Stimulated activated naive CD8-positive, alpha-beta T cell treated with anti-CD3 and anti-CD28 coated beads, Interleukin-15, amount 100 ng/mL, for 72 hours (primary cell): ENCODE results near the gene NCF1.
A peak's percentile ranks its signal among the peaks of the same experiment; 100 is the strongest.
"Not testable (repeated sequence)": the region's sequence is repeated elsewhere in the genome, so short reads cannot be mapped to it uniquely, and the experiment has no call there.

Source experiments
- ATAC-seq: fragments of 150-1000 bp; cut with Tn5 transposase; 2 replicates; pipeline ENCODE4 v1.10.0; 2021; ENCODE audit warnings: mild to moderate bottlenecking, moderate library complexity
- DNase-seq, 2 donors: peaks; one replicate each; pipeline ENCODE4 v3.0.0; 2021 to 2022
- H3K27ac Mint-ChIP-seq, 2 donors: one replicate each; pipeline ENCODE4 v1.8.0; 2022; ENCODE audit warnings: mild to moderate bottlenecking in 2 of 2, mixed read lengths in 2 of 2, moderate library complexity in 2 of 2
- H3K27me3 Mint-ChIP-seq: one replicate; pipeline ENCODE4 v1.8.0; 2022; ENCODE audit warnings: mixed read lengths
- H3K4me1 Mint-ChIP-seq: one replicate; pipeline ENCODE4 v1.8.0; 2022; ENCODE audit warnings: mild to moderate bottlenecking, mixed read lengths
- H3K4me3 Mint-ChIP-seq, 2 donors: one replicate each; pipeline ENCODE4 v1.8.0; 2022; ENCODE audit warnings: mild to moderate bottlenecking in 2 of 2, mixed read lengths in 2 of 2, moderate library complexity in 1 of 2
- H3K9me3 Mint-ChIP-seq, 2 donors: one replicate each; pipeline ENCODE4 v1.8.0; 2022; ENCODE audit warnings: mixed read lengths in 2 of 2

The NCF1 gene

DNA sequence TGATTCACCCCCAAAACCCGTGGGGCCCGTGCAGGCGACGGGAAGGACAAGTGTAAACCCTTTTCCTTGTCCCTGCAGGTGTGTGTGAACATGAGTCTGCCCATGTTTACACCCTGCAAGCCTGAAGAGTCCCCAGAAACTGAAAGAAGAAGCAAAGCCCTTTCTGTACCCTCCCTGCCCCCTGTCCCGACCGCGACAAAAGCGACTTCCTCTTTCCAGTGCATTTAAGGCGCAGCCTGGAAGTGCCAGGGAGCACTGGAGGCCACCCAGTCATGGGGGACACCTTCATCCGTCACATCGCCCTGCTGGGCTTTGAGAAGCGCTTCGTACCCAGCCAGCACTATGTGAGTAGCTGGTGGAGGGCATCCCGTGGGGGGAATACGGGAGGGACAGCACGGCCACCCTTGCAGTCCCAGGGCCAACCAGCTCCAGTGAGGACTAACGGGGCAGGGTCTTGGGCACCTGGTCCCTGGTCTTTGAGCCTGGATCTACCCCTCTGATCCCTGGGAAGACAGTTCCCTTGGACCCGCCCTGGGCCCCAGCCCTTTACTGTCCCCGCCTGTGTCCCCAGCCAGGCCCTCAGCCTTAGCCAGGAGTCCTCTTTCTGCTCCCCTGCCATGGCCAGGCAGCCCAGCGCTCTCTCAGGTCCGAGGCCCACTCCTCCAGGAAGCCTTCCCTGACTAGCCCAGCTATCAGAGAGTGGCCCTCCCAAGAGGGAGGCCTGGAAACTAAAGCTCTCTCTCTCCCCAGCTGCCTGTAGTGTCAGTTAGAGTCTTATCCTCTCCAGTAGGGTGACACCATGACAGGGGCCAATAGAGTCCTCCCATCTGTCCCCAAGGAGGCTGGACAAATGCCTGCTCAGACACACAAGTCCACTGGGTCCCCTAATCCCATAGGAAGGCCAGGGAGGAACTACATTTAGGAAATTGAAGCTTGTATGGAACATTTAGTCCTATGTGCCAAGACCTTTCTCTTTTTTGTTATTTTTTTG lies at the start of gene NCF1:
Gene NCF1 (plus strand): TSS at position 252 of the 991 bp plus-strand sequence. CDS start 21 bp downstream, at position 273.
- not testable (repeated sequence) for H3K27me3 Mint-ChIP-seq, H3K4me1 Mint-ChIP-seq, H3K27ac Mint-ChIP-seq, H3K4me3 Mint-ChIP-seq, DNase-seq, H3K9me3 Mint-ChIP-seq
- ATAC-seq, result peak; percentile 28

- Mint-ChIP-seq H3K27ac (peak overlapping the region in 1 of 2 donors; percentile 33), H3K4me1 (no peaks in the 10 kb centered on the region), H3K9me3 (no peaks in the 10 kb centered on the region), H3K4me3 (no peak overlapping the region), H3K27me3 (no peaks in the 10 kb centered on the region)
- no peak for DNase-seq
- ATAC-seq, result no peak
Measured at GRCh38 chr7:74725840-74726239, 48.0 kb upstream of the NCF1 start.

GRCh38 chr7:74726309-74727101 lies 47.3 kb upstream of the NCF1 start:
- DNase-seq (no peak), ATAC-seq (no peak)
- Mint-ChIP-seq H3K9me3 (no peaks in the 10 kb centered on the region), H3K4me3 (no peak overlapping the region), H3K27me3 (no peaks in the 10 kb centered on the region), H3K27ac (peak overlapping the region in 1 of 2 donors; percentile 60), H3K4me1 (no peaks in the 10 kb centered on the region)

DNA sequence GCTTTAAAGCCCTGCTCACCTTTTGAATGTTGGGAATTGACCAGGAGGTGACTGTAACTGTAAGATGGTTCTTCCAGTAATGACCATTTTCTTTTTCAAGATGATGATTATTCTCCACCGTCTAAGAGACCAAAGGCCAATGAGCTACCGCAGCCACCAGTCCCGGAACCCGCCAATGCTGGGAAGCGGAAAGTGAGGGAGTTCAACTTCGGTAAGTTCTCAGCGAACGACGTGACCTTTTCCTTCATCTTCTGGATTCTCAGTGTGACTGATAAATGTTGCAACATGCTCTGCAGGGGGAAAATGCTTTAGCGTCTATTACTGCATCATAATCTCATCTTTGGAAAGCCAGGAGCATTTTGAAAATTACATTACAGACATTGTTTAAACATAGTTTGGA lies 45.1 kb upstream of the NCF1 start:
- H3K27me3 Mint-ChIP-seq, H3K4me3 Mint-ChIP-seq, H3K9me3 Mint-ChIP-seq, DNase-seq, H3K4me1 Mint-ChIP-seq, ATAC-seq, H3K27ac Mint-ChIP-seq: not testable (repeated sequence)

GRCh38 chr7:74730186-74730585 lies 43.6 kb upstream of the NCF1 start:
- not testable (repeated sequence) for H3K9me3 Mint-ChIP-seq, DNase-seq, ATAC-seq, H3K4me3 Mint-ChIP-seq, H3K27me3 Mint-ChIP-seq, H3K4me1 Mint-ChIP-seq, H3K27ac Mint-ChIP-seq

DNA sequence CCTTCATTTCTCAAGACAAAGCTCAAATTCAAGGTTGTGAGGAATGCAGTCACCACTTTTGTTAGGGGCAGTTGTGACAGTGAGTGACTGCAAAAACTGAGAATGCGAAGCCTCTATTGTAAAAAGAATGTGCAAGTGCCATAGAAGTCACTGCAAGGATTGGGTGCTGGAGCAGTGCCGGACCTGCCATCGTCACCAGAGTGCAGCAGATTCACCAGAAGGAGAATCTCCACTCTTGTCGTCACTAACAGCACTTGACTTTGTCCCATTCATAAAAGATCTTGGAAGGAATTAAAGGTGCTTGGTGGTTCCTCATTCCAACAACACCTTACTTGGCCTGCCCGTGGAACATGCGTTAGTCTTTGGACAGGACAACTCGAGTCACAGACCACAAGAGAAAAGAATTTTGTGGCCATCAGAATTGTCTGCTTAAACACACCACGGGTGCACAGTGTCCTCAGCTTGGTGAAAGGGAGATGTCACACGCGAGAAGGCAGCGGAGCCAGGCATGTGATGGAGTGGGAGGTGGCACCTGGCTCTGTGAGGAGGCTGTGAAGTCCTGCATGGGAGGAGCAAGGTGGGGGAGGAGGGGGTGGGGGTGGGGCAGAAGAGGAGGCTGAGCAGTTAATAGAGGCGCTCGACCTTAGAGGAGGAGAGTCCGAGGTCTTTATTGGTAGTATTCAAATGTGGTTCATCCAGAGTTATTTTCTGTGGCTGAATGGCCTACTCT lies 33.7 kb upstream of the NCF1 start:
- not testable (repeated sequence) for H3K27me3 Mint-ChIP-seq

DNA sequence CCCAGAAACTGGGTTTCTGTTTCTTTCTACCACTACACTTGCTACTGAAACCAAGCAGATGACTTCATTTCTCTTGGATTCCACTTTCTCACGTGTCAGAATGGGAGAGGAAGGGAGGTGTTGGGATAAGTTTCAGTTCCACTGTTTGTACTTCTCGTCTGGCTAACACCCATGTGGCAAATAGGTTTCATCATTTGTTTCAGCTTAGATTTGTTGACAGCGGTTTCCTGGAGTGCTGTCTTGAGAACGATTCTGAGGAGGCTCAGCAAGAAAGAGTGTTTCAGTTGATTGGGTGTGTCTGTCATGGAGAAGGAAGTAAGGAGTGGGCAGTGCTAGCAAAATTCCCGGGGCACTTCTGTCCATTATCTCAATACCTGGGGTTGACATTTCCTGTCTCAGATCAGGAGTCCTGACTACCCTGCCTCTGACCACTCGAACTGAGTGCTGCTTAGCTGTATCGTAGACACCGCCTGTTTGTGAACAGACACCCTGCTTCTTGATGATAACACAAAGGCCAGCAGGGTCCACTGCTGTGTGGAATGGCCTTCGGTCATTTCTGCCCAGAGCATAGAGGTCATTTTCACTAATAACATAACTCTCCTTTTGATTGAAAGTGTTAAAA lies 29.8 kb upstream of the NCF1 start:
- not testable (repeated sequence) for H3K27ac Mint-ChIP-seq, H3K9me3 Mint-ChIP-seq, H3K27me3 Mint-ChIP-seq, H3K4me1 Mint-ChIP-seq, ATAC-seq, DNase-seq, H3K4me3 Mint-ChIP-seq

More for the DNA sequence above, 33.7 kb upstream of the NCF1 start:
- H3K4me3 Mint-ChIP-seq, H3K9me3 Mint-ChIP-seq, H3K4me1 Mint-ChIP-seq, ATAC-seq, DNase-seq, H3K27ac Mint-ChIP-seq: not testable (repeated sequence)

GRCh38 chr7:74753921-74754482 lies 19.8 kb upstream of the NCF1 start:
- not testable (repeated sequence) for H3K9me3 Mint-ChIP-seq, ATAC-seq, H3K27ac Mint-ChIP-seq, H3K27me3 Mint-ChIP-seq, DNase-seq, H3K4me1 Mint-ChIP-seq, H3K4me3 Mint-ChIP-seq

- H3K4me3 Mint-ChIP-seq, ATAC-seq: not testable (repeated sequence)
Measured at GRCh38 chr7:74756673-74757072, 17.1 kb upstream of the NCF1 start.

DNA sequence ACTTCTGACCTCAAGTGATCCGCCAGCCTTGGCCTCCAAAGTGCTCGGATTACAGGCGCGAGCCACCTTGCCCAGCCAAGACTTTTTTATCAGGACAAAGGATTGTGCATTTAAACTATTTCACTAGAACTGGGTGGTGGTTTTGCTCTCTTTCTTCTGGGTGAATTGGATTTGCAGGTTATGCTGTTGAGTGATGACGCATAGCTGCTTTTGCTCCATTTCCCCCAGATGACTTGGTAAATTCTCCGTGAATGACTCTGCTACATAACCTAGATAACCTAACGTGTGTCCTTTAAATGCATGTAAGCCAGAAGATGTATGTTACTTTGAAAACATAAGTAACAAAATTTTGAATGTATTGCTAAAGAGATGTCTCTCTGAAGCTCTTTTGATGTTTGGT lies 15.5 kb upstream of the NCF1 start:
- not testable (repeated sequence) for H3K27me3 Mint-ChIP-seq, H3K4me1 Mint-ChIP-seq, H3K4me3 Mint-ChIP-seq, H3K27ac Mint-ChIP-seq, H3K9me3 Mint-ChIP-seq, ATAC-seq, DNase-seq

More at GRCh38 chr7:74756673-74757072, 17.1 kb upstream of the NCF1 start:
- not testable (repeated sequence) for H3K9me3 Mint-ChIP-seq, H3K4me1 Mint-ChIP-seq, DNase-seq, H3K27me3 Mint-ChIP-seq, H3K27ac Mint-ChIP-seq

DNA sequence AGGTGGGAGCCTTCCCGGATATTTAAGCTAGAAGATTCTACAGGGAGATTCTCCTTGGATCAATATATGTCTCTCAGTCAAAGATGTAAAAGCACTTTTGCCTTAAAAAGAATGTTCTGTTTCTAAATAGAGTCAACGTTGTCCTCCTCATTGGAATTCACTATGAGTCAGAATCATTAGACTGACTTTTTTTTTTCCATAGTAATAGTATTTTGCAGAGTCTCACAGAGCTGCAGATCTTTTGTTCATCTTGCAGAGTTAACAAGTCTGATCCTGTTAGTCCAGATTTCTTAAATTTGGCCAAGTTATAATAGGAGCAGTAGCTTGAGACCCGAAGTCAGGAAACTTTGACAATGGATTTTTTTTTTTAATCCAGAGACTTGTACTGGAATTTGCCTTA lies 14.8 kb upstream of the NCF1 start:
- H3K4me1 Mint-ChIP-seq, ATAC-seq, H3K4me3 Mint-ChIP-seq, DNase-seq, H3K27ac Mint-ChIP-seq, H3K9me3 Mint-ChIP-seq, H3K27me3 Mint-ChIP-seq: not testable (repeated sequence)

GRCh38 chr7:74765205-74765918 lies 8.4 kb upstream of the NCF1 start:
- peak; percentile 82 for ATAC-seq
- DNase-seq, H3K4me1 Mint-ChIP-seq, H3K4me3 Mint-ChIP-seq, H3K9me3 Mint-ChIP-seq, H3K27ac Mint-ChIP-seq, H3K27me3 Mint-ChIP-seq: not testable (repeated sequence)

DNA sequence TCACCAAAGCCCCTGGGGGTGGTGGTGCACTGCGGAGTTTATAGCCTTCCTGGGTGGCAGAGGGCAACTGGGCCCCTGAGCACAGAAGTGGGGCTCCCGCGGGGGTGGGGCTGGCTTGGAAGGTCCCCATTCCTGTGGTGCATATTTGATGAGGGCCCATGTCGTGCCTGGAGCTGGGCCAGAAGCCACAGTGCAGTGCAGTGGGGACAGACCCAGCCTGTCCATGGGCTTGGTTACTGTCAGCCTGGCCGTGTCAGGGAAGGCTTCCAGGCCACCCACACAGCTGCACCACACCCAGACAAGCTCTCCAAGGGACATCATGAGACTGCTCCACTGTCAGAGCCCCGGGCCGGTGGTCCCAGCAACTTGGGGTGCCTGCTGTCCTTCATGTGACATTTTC lies 7.3 kb upstream of the NCF1 start:
- not testable (repeated sequence) for H3K4me3 Mint-ChIP-seq, H3K9me3 Mint-ChIP-seq, DNase-seq, H3K27ac Mint-ChIP-seq, H3K27me3 Mint-ChIP-seq, H3K4me1 Mint-ChIP-seq
- ATAC-seq, result peak; percentile 49

DNA sequence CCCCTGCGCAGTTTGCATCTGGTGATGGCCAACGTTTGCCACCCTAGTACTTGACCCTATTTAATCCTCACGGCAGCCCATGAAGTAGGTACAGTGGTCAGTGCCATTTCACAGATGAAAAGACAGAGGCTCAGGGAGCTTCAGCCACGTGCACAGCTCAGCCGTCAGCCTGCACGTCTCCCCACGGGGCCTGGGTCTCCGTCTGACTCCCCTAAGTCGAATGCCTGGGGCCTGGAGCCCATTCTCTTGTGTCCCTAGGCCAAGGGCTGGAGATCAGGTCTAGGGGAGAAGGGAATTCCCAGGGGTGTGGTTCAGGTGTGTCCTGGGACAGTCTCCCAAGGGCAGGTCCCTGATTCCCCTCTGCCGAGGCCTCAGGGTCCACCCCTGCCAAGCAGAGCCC lies 6.8 kb upstream of the NCF1 start:
- not testable (repeated sequence) for H3K4me1 Mint-ChIP-seq, H3K9me3 Mint-ChIP-seq, H3K27me3 Mint-ChIP-seq, H3K27ac Mint-ChIP-seq, DNase-seq, ATAC-seq
- H3K4me3 Mint-ChIP-seq, result peak overlapping the region in 1 of 2 donors; percentile 24
